Liver (tissue), 3 donors: ENCODE results near the gene ZNF254.
"Not testable (repeated sequence)": the region's sequence is repeated elsewhere in the genome, so short reads cannot be mapped to it uniquely, and the experiment has no call there.

Experiments
- FOXA1 ChIP-seq: IDR thresholded peaks from 2 replicates; pipeline ENCODE4 v1.6.1; 2016; ENCODE audit warnings: antibody characterized with exemption
- RXRA ChIP-seq, 2 donors: IDR thresholded peaks; 2 replicates each; pipeline ENCODE4 v1.6.1; 2017 to 2018; ENCODE audit warnings: antibody characterized with exemption in 2 of 2, mild to moderate bottlenecking in 1 of 2
- YY1 ChIP-seq: IDR thresholded peaks from 2 replicates; pipeline ENCODE4 v1.6.1; 2016; ENCODE audit warnings: antibody characterized with exemption, mild to moderate bottlenecking
- TF ChIP-seq, protein P1 (sequence below): IDR thresholded peaks from 2 replicates; pipeline ENCODE4 v1.6.1; 2016; ENCODE audit warnings: antibody characterized with exemption
- TF ChIP-seq, protein P2 (sequence below): IDR thresholded peaks from 2 replicates; pipeline ENCODE4 v1.6.1; 2016; ENCODE audit warnings: antibody characterized with exemption
- TF ChIP-seq, protein P3 (sequence below): fragments of 150-350 bp; IDR thresholded peaks from 2 replicates; pipeline ENCODE4 v1.5.1; 2017; ENCODE audit warnings: improper control_type of control experiment, low read depth, low read length; ENCODE audit not compliant: missing input control
- donor health status: healthy.
- donor health status: healthy.

DNA sequence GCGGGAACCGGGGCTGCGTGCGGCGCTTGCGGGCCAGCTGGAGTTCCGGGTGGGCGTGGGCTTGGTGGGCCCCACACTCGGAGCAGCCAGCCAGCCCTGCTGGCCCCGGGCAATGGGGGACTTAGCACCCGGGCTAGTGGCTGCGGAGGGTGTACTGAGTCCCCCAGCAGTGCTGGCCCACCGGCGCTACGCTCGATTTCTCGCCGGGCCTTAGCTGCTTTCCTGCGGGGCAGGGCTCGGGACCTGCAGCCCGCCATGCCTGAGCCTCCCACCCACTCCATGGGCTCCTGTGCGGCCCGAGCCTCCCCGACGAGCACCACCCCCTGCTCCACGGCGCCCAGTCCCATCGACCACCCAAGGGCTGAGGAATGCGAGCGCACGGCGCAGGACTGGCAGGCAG lies 45.7 kb upstream of the ZNF254 start:
- TF ChIP-seq, protein P1, sequence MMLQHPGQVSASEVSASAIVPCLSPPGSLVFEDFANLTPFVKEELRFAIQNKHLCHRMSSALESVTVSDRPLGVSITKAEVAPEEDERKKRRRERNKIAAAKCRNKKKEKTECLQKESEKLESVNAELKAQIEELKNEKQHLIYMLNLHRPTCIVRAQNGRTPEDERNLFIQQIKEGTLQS: not testable (repeated sequence)
- TF ChIP-seq, protein P2, sequence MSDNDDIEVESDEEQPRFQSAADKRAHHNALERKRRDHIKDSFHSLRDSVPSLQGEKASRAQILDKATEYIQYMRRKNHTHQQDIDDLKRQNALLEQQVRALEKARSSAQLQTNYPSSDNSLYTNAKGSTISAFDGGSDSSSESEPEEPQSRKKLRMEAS: not testable (repeated sequence)
- not testable (repeated sequence) for TF ChIP-seq FOXA1; YY1; RXRA (IDR thresholded peaks at IDR 0.05)
- TF ChIP-seq, protein P3, sequence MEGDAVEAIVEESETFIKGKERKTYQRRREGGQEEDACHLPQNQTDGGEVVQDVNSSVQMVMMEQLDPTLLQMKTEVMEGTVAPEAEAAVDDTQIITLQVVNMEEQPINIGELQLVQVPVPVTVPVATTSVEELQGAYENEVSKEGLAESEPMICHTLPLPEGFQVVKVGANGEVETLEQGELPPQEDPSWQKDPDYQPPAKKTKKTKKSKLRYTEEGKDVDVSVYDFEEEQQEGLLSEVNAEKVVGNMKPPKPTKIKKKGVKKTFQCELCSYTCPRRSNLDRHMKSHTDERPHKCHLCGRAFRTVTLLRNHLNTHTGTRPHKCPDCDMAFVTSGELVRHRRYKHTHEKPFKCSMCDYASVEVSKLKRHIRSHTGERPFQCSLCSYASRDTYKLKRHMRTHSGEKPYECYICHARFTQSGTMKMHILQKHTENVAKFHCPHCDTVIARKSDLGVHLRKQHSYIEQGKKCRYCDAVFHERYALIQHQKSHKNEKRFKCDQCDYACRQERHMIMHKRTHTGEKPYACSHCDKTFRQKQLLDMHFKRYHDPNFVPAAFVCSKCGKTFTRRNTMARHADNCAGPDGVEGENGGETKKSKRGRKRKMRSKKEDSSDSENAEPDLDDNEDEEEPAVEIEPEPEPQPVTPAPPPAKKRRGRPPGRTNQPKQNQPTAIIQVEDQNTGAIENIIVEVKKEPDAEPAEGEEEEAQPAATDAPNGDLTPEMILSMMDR: not testable (repeated sequence)
